GM23248 (cell line): Measurements from ENCODE around the gene GPANK1.

Experiments
- EZH2 ChIP-seq: fragments of 200-600 bp; sonication (generic); IDR thresholded peaks from 2 replicates; pipeline ENCODE4 v1.6.1; 2018; ENCODE audit warnings: antibody characterized with exemption, mild to moderate bottlenecking; ENCODE audit not compliant: insufficient read depth, poor library complexity, severe bottlenecking
- EZH2phosphoT487 ChIP-seq: fragments of 200-600 bp; sonication (generic); IDR thresholded peaks from 2 replicates; pipeline ENCODE4 v1.6.1; 2018; ENCODE audit warnings: antibody characterized with exemption, moderate library complexity, mild to moderate bottlenecking, low read depth; ENCODE audit not compliant: insufficient read depth

DNA sequence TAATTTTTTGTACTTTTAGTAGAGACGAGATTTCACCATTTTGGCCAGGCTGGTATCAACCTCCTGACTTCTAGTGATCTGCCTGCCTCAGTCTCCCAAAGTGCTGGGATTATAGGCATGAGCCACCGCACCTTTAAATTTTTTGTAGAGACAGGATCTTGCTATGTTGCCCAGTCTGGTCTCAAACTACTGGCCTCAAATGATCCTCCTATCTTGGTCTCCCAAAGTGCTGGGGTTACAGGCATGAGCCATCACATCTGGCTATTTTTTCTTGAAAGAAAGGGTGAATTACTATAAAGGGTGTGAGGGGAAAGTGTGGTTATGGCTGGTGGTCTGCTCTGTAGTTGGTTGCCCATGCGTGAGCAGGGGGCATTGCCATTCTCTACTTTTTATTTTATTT lies 43.4 kb upstream of the GPANK1 start:
- TF ChIP-seq EZH2 (no peak), EZH2phosphoT487 (no peak)
